GM06990 (cell line): ENCODE data around the gene TMEM154.

ENCODE experiments used
- DNase-seq: peaks from one replicate; pipeline ENCODE4 v3.0.0-alpha.2; 2011; ENCODE audit not compliant: insufficient read length; ENCODE audit errors: extremely low read depth
- H3K27me3 ChIP-seq: replicated peaks from 2 replicates; pipeline ENCODE4 v1.6.0; 2011; ENCODE audit warnings: low read length; ENCODE audit not compliant: control insufficient read depth, insufficient read depth
- H3K36me3 ChIP-seq: 2 replicates; pipeline ENCODE4 v1.5.1; 2011; ENCODE audit warnings: low read length; ENCODE audit not compliant: control insufficient read depth, insufficient read depth
- H3K4me3 ChIP-seq: replicated peaks from 2 replicates; pipeline ENCODE4 v1.5.1; 2011; ENCODE audit warnings: low read depth, mild to moderate bottlenecking, control low read depth, low read length
- CTCF ChIP-seq: IDR thresholded peaks from 2 replicates; pipeline ENCODE4 v1.5.1; 2011; ENCODE audit warnings: low read length, control low read depth, mild to moderate bottlenecking, inconsistent platforms; ENCODE audit not compliant: insufficient read depth, poor library complexity, severe bottlenecking

TMEM154 gene

GRCh38 chr4:152679414-152680281, at the start of gene TMEM154:
Gene TMEM154, minus strand, starts transcription at chr4:152679997. Its CDS starts 64 bp downstream, at chr4:152679933.
- no peak for TF ChIP-seq CTCF
- Histone ChIP-seq H3K36me3 (no peaks in the 10 kb centered on the region), H3K27me3 (no peaks in the 10 kb centered on the region), H3K4me3 (peak within 1 kb of the TSS; percentile 71)
- DNase-seq = peak; percentile 88

GRCh38 chr4:152729466-152729865, 49.7 kb upstream of the TMEM154 start:
- H3K27me3 ChIP-seq = no peaks in the 10 kb centered on the region
- no peak for DNase-seq
- H3K36me3 ChIP-seq = no peaks in the 10 kb centered on the region
- no peak for TF ChIP-seq CTCF
- no peak overlapping the region for H3K4me3 ChIP-seq

GRCh38 chr4:152728343-152728742, 48.5 kb upstream of the TMEM154 start:
- Histone ChIP-seq H3K4me3 (no peak overlapping the region), H3K27me3 (no peaks in the 10 kb centered on the region), H3K36me3 (no peaks in the 10 kb centered on the region)
- DNase-seq = no peak
- TF ChIP-seq CTCF = no peak

- DNase-seq = no peak
- no peak for TF ChIP-seq CTCF
- Histone ChIP-seq H3K36me3 (no peaks in the 10 kb centered on the region), H3K4me3 (no peak overlapping the region), H3K27me3 (no peaks in the 10 kb centered on the region)
Observed at GRCh38 chr4:152727784-152728183, 48.0 kb upstream of the TMEM154 start.

GRCh38 chr4:152724494-152724893, 44.7 kb upstream of the TMEM154 start:
- Histone ChIP-seq H3K27me3 (no peaks in the 10 kb centered on the region), H3K4me3 (no peak overlapping the region), H3K36me3 (no peaks in the 10 kb centered on the region)
- no peak for DNase-seq
- TF ChIP-seq CTCF = no peak
